ENCODE data around the gene ZEB2. TPM values are rescaled to one million over a fixed set of nuclear protein-coding genes. Genes with fewer than 3 reads are reported as not detected.

Gene ZEB2
- total RNA-seq, 4 donors from 2014 or later = 35.9 to 177 (median 120) TPM

- TF ChIP-seq POLR2A (IDR thresholded peaks at IDR 0.05) = no peak
- no peak for TF ChIP-seq CTCF (IDR thresholded peaks at IDR 0.05)
- Histone ChIP-seq H3K27ac (peak overlapping the region; percentile 95 to 97), H3K9me3 (no peaks in the 10 kb centered on the region), H3K36me3 (no peaks in the 10 kb centered on the region), H3K27me3 (peaks cover 0 to 15% of the 10 kb centered on the region in 2 donors), H3K4me1 (no peaks in the 10 kb centered on the region), H3K4me3 (peak overlapping the region; percentile 32 to 56)
- peak; percentile 57 to 66 for DNase-seq
- intact Hi-C loops (cut with DNase I; ENCODE audit: low total_unique reads) = no loop called here
These were observed 4.4 kb upstream of the ZEB2 start for GRCh38 chr2:144524118-144525009.

- H3K9me3 ChIP-seq = no peaks in the 10 kb centered on the region
- no peaks in the 10 kb centered on the region for H3K4me1 ChIP-seq
- intact Hi-C loops (cut with DNase I; ENCODE audit: low total_unique reads) = no loop called here
- TF ChIP-seq POLR2A (IDR thresholded peaks at IDR 0.05) (no peak), CTCF (IDR thresholded peaks at IDR 0.05) (no peak)
- no peaks in the 10 kb centered on the region for H3K36me3 ChIP-seq
- no peak for DNase-seq
- H3K27ac ChIP-seq = peak overlapping the region; percentile 95 to 97
- peak overlapping the region; percentile 32 to 56 for H3K4me3 ChIP-seq
- peaks cover 0 to 22% of the 10 kb centered on the region in 2 donors for H3K27me3 ChIP-seq
These were observed 3.7 kb upstream of the ZEB2 start for GRCh38 chr2:144523596-144524117.

- Histone ChIP-seq H3K27me3 (peaks cover 0 to 28% of the 10 kb centered on the region in 2 donors), H3K4me3 (peak overlapping the region in 1 of 2 donors; percentile 56), H3K27ac (peak overlapping the region; percentile 95 to 97), H3K4me1 (no peaks in the 10 kb centered on the region), H3K9me3 (no peaks in the 10 kb centered on the region), H3K36me3 (no peaks in the 10 kb centered on the region)
- TF ChIP-seq CTCF (IDR thresholded peaks at IDR 0.05) (no peak), POLR2A (IDR thresholded peaks at IDR 0.05) (no peak)
- intact Hi-C loops (cut with DNase I; ENCODE audit: low total_unique reads) = no loop called here
- DNase-seq = no peak
These were observed 3.1 kb upstream of the ZEB2 start for GRCh38 chr2:144522897-144523595.

GRCh38 chr2:144522176-144522896, 2.4 kb upstream of the ZEB2 start:
- Histone ChIP-seq H3K36me3 (no peaks in the 10 kb centered on the region), H3K27me3 (peaks cover 0 to 29% of the 10 kb centered on the region in 2 donors), H3K4me3 (peak overlapping the region in 1 of 2 donors; percentile 56), H3K4me1 (no peaks in the 10 kb centered on the region), H3K9me3 (no peaks in the 10 kb centered on the region), H3K27ac (peak overlapping the region; percentile 95 to 97)
- TF ChIP-seq CTCF (IDR thresholded peaks at IDR 0.05) (no peak), POLR2A (IDR thresholded peaks at IDR 0.05) (no peak)
- DNase-seq = no peak
- intact Hi-C loops (cut with DNase I; ENCODE audit: low total_unique reads) = no loop called here

Measured in uterus (tissue), 4 donors.